Thymus (tissue), 11 donors: Measurements from ENCODE around the gene SCRT2. TPM values are rescaled to one million over a fixed set of nuclear protein-coding genes. Genes with fewer than 3 reads are reported as not detected.

Source experiments
- DNase-seq, 9 donors: peaks; one replicate each; pipeline ENCODE4 v3.0.0-alpha.2; 2013; ENCODE audit warnings: low spot score in 9 of 9, low read depth in 6 of 9, missing footprints in 1 of 9
- H3K27ac ChIP-seq, 2 donors: one replicate each; pipeline ENCODE4 v1.5.1; 2013; ENCODE audit warnings: control low read depth in 1 of 2, low read depth in 1 of 2, low read length in 1 of 2, mild to moderate bottlenecking in 1 of 2, moderate library complexity in 1 of 2
- H3K27me3 ChIP-seq, 2 donors: one replicate each; pipeline ENCODE4 v1.5.1; 2013; ENCODE audit warnings: low read length in 1 of 2; ENCODE audit not compliant: control insufficient read depth in 2 of 2, insufficient read depth in 1 of 2
- H3K36me3 ChIP-seq, 2 donors: one replicate each; pipeline ENCODE4 v1.5.1; 2013; ENCODE audit warnings: low read length in 1 of 2, mild to moderate bottlenecking in 1 of 2, moderate library complexity in 1 of 2; ENCODE audit not compliant: control insufficient read depth in 2 of 2, insufficient read depth in 2 of 2
- H3K4me1 ChIP-seq, 2 donors: one replicate each; pipeline ENCODE4 v1.5.1; 2013; ENCODE audit warnings: low read length in 2 of 2; ENCODE audit not compliant: control insufficient read depth in 2 of 2, insufficient read depth in 2 of 2
- H3K4me3 ChIP-seq, 2 donors: one replicate each; pipeline ENCODE4 v1.5.1; 2013; ENCODE audit warnings: low read length in 2 of 2, control low read depth in 1 of 2, mild to moderate bottlenecking in 1 of 2
- H3K9me3 ChIP-seq, 2 donors: one replicate each; pipeline ENCODE4 v1.5.1; 2013; ENCODE audit warnings: low read length in 1 of 2, mild to moderate bottlenecking in 1 of 2; ENCODE audit not compliant: control insufficient read depth in 2 of 2, insufficient read depth in 1 of 2
- WGBS: extraction: QIAGEN DNeasy Blood & Tissue Kit; methylation state at CpG from one replicate; pipeline ENCODE4 v1.1.7; 2013; 5-methylcytosine and 5-hydroxymethylcytosine counted together
- polyA plus RNA-seq: library from polyadenylated mRNA; stranded (reverse); fragments of 200-250 nt; gene quantifications from one replicate; pipeline ENCODE4 v1.2.3, GENCODE V29; 2013
- total RNA-seq: library from RNA; stranded (reverse); fragments of 120-200 nt; gene quantifications from one replicate; pipeline ENCODE4 v1.2.4, GENCODE V29; 2013
- donor health status: healthy.

Gene SCRT2
- total and polyA plus RNA-seq, 2 donors, result under 0.01 TPM; not detected in 1

- Histone ChIP-seq H3K36me3 (no peaks in the 10 kb centered on the region), H3K9me3 (peaks cover 0 to 2% of the 10 kb centered on the region in 2 donors), H3K4me1 (no peaks in the 10 kb centered on the region), H3K4me3 (no peak overlapping the region), H3K27me3 (peaks cover 36 to 64% of the 10 kb centered on the region in 2 donors), H3K27ac (no peak overlapping the region)
- no peak for DNase-seq
- WGBS, result 92% methylated on average over 3 of the region's 3 CpGs
These were observed 7.0 kb downstream of the SCRT2 start for GRCh38 chr20:668638-669037.

GRCh38 chr20:668050-668449 lies 7.6 kb downstream of the SCRT2 start:
- Histone ChIP-seq H3K4me3 (no peak overlapping the region), H3K9me3 (peaks cover 0 to 3% of the 10 kb centered on the region in 2 donors), H3K36me3 (no peaks in the 10 kb centered on the region), H3K27ac (no peak overlapping the region), H3K27me3 (peaks cover 37 to 64% of the 10 kb centered on the region in 2 donors), H3K4me1 (no peaks in the 10 kb centered on the region)
- DNase-seq, result no peak

- H3K4me3 ChIP-seq, result no peak overlapping the region
- 41% methylated on average over 9 of the region's 9 CpGs for WGBS
- DNase-seq, result peak in 3 of 9 donors; percentile 21 to 43 (median 26)
- H3K27ac ChIP-seq, result no peak overlapping the region
- no peaks in the 10 kb centered on the region for H3K4me1 ChIP-seq
- H3K9me3 ChIP-seq, result peaks cover 0 to 3% of the 10 kb centered on the region in 2 donors
- H3K27me3 ChIP-seq, result peaks cover 41 to 65% of the 10 kb centered on the region in 2 donors
- no peaks in the 10 kb centered on the region for H3K36me3 ChIP-seq
These were observed 8.1 kb downstream of the SCRT2 start for GRCh38 chr20:667351-668034.

- H3K27ac ChIP-seq, result no peak overlapping the region
- no peak overlapping the region for H3K4me3 ChIP-seq
- H3K36me3 ChIP-seq, result no peaks in the 10 kb centered on the region
- peaks cover 47 to 65% of the 10 kb centered on the region in 2 donors for H3K27me3 ChIP-seq
- H3K9me3 ChIP-seq, result peaks cover 0 to 3% of the 10 kb centered on the region in 2 donors
- WGBS, result 92% methylated on average over 4 of the region's 4 CpGs
- DNase-seq, result no peak
- H3K4me1 ChIP-seq, result no peaks in the 10 kb centered on the region
These were observed 8.7 kb downstream of the SCRT2 start for GRCh38 chr20:666877-667276.

GRCh38 chr20:665276-665675 lies 10.3 kb downstream of the SCRT2 start:
- DNase-seq, result no peak
- Histone ChIP-seq H3K27me3 (peaks cover 46 to 69% of the 10 kb centered on the region in 2 donors), H3K4me3 (no peak overlapping the region), H3K27ac (no peak overlapping the region), H3K9me3 (peaks cover 0 to 3% of the 10 kb centered on the region in 2 donors), H3K4me1 (no peaks in the 10 kb centered on the region), H3K36me3 (no peaks in the 10 kb centered on the region)
- WGBS, result 72% methylated on average over 6 of the region's 6 CpGs

- Histone ChIP-seq H3K4me3 (no peak overlapping the region), H3K9me3 (peaks cover 0 to 3% of the 10 kb centered on the region in 2 donors), H3K27ac (no peak overlapping the region), H3K36me3 (no peaks in the 10 kb centered on the region), H3K27me3 (peaks cover 48 to 67% of the 10 kb centered on the region in 2 donors), H3K4me1 (no peaks in the 10 kb centered on the region)
- WGBS, result 34% methylated on average over 13 of the region's 13 CpGs
- DNase-seq, result no peak
These were observed 11.0 kb downstream of the SCRT2 start for GRCh38 chr20:664576-664975.

- H3K4me3 ChIP-seq, result no peak overlapping the region
- no peaks in the 10 kb centered on the region for H3K36me3 ChIP-seq
- 9% methylated on average over 60 of the region's 60 CpGs for WGBS
- peaks cover 48 to 67% of the 10 kb centered on the region in 2 donors for H3K27me3 ChIP-seq
- DNase-seq, result no peak
- H3K4me1 ChIP-seq, result no peaks in the 10 kb centered on the region
- peaks cover 0 to 3% of the 10 kb centered on the region in 2 donors for H3K9me3 ChIP-seq
- H3K27ac ChIP-seq, result no peak overlapping the region
These were observed 11.5 kb downstream of the SCRT2 start for GRCh38 chr20:664151-664550.

GRCh38 chr20:663315-664090 lies 12.1 kb downstream of the SCRT2 start:
- no peak for DNase-seq
- Histone ChIP-seq H3K27me3 (peaks cover 48 to 67% of the 10 kb centered on the region in 2 donors), H3K4me1 (no peaks in the 10 kb centered on the region), H3K4me3 (no peak overlapping the region), H3K36me3 (no peaks in the 10 kb centered on the region), H3K9me3 (peaks cover 0 to 3% of the 10 kb centered on the region in 2 donors), H3K27ac (no peak overlapping the region)
- WGBS, result 8% methylated on average over 84 of the region's 84 CpGs
